CD4-positive, alpha-beta T cell treated with Interleukin-4 for 4 hours (primary cell): ENCODE results near the gene JPT2.

Experiments
- DNase-seq: peaks from one replicate; pipeline ENCODE4 v3.0.0-alpha.2; 2020

JPT2 gene

DNA sequence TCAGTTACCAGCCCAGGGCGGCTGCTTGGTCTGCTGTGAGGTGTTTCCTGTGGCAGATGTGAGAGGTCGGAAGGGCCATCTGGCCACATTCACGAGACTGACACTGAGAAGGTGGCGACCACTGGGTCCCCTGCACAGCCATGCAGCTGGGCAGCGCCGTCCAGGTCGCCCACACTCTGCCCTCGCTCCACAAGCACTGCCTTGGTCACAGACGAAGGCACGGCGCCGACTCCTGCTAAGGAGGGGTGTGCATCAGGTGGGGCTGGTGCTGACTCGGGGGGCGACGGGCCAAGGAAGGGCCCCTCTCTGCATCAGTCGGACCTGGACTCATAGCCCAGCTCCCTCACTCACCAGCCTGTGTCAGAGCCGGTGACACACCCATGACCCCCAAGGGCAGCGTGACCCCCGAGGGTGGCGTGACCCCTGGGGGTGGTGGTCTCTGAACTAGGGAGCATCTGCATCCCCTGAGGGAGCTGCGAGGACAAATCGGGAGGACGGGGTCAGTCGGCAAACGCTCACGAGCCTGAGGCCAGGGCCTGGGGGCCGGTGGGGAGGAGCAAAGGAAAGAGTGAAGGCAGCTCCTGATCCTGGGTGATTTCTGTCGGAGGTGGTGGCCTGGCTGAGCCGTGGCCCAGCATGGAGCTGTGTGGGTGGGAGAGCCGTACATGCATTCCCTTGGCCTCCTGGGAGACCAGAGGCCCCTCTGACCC is 62.9 kb downstream of the JPT2 start:
- no peak for DNase-seq

GRCh38 chr16:1741553-1742165 is 63.6 kb downstream of the JPT2 start:
- DNase-seq: no peak

DNA sequence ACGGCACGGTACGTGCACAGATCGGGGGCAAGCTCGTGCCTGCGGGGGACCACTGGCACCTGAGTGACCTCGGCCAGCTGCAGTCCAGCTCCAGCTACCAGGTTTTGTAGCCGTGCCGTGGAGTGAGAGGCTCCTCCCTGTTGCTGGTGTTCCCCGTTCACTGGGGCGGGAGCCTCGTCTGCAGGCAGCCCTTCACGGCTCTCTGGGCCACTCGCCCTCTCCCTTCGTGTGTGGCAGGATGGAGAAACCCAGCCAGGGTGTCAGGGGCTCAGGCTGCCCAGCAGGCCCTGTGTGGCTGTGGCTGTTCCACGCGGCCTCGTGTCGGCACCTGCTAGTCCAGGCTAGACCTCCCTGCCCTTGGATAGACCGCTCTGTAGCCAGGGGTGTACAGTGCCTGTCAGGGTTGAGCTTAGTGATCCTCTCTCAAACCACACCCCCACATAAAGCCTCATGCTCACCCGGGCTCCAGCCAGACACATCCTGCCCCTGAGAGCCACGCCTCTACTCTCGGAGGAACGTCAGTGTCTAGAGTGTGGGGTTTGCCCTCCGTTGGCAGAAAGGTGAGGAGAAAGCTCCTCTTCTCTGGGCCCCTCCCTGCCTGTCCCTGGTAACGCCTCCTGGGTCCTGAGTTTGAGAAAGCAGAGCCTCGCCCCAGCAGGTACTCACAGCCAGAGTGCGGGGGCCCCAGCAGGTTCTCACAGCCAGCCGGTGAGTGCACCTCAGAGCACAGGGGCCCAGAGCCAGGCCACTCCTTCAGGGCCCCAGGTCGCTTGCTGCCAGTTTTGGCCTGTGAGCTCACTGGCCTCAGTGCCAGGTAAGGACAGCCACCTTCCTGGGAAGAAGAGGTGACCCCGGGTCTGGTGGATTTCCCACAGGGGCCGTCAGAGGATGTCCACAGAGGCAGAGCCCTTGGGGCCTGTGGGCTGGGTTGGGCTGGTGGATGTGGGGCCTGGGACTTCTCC is 65.6 kb downstream of the JPT2 start:
- no peak for DNase-seq

DNA sequence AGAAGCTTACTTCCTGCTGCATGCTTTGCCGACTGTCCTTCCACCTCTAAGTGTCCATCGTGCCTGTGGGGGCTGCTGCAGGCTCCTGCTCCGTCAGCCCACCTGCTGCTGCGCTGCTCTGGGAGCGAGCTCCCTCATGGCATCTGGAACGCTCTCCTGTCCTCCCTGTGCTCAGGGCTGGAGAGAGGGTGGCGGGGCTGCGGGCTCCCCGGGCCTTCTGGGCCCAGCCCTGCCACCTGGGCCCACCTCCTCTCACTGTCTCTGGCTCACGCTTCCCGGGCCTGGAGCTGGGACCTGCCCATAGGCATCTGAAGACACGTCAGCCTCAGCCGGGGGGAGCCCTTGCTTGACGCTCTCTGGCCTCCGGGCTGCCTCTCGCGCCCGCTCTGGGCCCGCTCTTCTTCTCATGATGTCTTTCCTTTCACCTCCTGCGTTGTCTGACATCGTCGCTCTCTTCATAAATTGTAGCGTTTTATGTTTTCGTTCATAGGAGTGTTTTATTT is 66.3 kb downstream of the JPT2 start:
- DNase-seq: no peak

GRCh38 chr16:1745181-1745899 is 67.3 kb downstream of the JPT2 start:
- DNase-seq: no peak

DNA sequence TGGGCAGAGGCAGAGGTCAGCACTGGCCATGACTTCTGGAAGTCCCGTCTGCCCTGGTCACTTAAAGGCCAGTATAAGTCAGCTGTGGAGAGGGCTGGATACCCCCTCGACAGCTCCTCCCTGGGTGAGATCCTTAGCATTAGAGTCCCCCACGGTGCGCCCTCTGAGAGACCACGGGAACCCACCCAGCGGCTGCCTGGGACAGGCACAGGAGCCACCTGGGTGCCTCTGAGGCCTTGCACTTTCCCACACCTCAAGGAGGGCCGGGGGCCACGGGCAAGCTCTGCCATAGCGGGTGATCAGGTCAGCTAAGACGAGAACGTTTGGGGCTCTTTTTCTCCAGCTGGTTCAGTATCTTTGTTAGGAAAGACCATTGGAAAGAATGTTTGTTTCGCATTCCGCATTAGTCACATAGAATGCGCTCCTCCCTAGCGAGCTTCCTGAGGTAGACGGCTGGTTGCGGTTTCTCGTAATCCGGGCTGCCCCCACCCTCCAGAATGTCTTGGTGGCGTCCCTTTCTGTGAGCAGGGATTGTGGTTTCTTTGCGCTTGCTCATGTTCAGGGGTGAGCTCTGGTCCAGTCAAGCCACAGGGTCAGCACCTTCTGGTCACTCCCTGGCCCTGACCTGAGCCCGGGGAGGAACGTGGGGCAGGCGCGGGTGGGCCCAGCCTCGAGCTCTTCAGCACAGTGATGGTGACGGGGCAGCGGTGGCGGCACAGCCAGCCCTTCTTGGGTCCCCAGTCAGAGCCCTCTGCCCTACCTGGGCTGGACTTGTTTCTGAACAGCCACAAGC is 68.0 kb downstream of the JPT2 start:
- no peak for DNase-seq

DNA sequence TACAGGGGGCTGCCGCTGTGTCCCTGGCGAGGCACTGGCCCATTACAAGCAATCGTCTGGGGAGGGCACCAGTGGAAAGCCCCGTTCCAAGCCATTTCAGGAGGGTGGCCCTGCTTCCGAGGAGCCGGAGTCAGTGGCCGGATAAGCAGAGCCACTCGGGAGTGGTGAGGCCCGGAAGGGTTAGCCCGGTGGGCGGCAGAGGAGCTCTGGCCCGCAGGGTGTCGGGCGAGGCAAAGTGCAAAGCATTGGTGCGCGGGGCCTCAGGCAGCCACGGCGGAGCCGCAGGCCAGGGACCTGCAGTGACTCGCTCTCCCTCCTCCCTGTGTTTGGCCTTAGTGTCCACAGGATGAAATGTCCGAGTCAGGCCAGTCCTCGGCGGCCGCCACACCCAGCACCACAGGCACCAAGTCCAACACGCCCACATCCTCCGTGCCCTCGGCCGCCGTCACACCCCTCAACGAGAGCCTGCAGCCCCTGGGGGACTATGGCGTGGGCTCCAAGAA is 68.7 kb downstream of the JPT2 start:
- DNase-seq: no peak

- DNase-seq: no peak
Measured at GRCh38 chr16:1747934-1748333, 69.9 kb downstream of the JPT2 start.

DNA sequence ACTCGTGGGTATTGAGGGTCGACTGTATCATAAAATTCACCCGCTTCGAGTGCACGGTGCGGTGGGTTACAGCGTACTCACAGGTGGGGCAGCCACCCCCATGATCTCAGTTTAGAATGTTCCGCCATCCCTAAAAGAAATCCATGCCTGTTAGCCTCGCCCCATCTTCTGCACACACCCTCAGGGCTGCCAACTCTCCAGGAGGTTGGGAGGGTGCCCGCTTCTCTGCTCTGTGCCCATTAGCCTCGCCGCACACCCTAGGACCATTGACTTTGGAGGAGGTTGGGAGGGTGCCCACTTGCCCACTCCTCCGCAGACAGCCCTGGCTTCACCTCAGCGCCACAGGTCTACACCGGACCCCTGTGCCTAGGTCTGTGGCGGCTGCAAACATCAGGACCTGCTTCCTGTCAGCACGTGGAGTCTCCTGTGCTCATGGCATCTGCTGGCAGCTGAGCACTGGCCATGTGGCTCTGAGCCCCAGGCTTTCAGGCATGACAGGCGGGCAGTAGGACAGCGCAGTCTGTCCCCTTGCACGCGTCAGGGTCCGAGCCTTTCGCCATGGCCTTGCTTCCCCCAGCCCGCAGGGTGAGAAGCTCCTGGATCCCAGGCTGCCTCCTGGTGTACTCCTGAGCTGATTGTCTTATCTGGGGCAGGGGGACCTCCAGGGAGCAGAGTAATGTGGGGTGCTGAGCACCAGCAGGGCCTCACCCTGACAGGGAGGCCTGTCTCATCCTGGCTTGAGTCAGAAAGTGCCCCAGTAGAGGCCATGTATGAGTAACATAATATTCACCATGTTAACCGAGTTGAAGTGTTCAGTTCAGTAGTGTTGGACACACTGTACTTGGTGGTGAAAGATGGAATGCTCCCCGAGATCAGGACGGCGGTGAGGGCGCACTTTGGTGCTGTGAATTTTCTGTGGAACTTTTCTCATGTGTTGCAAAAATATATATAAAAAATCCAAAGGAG is 71.4 kb downstream of the JPT2 start:
- DNase-seq: no peak
